OCI-LY1 (cell line): ENCODE data around the gene BNC1.

Experiments used
- CTCF ChIP-seq: fragments of 200-600 bp; sonication (generic), shearing (Covaris generic); IDR thresholded peaks from 2 replicates; pipeline ENCODE4 v1.5.1; 2017; ENCODE audit warnings: mild to moderate bottlenecking, antibody characterized with exemption, low read length, moderate library complexity, mixed read lengths
- EZH2 ChIP-seq: fragments of 200-600 bp; sonication (generic), shearing (Covaris generic); IDR thresholded peaks from 2 replicates; pipeline ENCODE4 v1.8.0; 2017; ENCODE audit warnings: borderline replicate concordance, mixed run types, mild to moderate bottlenecking, antibody characterized with exemption, low read length, moderate library complexity, mixed read lengths

DNA sequence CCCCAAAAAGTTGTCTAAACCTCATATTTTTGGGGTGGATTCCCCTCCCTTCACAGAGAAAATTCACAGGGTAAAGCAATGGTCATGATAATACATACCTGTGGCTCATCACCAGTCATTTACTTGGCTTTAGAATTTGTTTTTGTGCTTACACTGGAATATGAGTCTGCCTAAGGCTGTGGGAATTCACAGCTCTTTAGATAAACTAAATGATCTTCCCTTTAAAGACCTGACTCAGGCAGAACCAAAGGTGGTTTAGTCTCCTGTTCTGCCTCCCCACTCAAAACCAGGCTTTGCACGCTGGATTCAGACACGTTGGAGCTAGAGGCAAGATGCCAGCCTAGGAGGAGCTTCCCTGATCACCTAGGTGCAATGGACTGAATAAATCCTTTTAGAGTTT is 40.3 kb upstream of the BNC1 start:
- TF ChIP-seq EZH2 (no peak), CTCF (no peak)
